ENCODE measurements around the gene PHF20.

Gene PHF20

DNA sequence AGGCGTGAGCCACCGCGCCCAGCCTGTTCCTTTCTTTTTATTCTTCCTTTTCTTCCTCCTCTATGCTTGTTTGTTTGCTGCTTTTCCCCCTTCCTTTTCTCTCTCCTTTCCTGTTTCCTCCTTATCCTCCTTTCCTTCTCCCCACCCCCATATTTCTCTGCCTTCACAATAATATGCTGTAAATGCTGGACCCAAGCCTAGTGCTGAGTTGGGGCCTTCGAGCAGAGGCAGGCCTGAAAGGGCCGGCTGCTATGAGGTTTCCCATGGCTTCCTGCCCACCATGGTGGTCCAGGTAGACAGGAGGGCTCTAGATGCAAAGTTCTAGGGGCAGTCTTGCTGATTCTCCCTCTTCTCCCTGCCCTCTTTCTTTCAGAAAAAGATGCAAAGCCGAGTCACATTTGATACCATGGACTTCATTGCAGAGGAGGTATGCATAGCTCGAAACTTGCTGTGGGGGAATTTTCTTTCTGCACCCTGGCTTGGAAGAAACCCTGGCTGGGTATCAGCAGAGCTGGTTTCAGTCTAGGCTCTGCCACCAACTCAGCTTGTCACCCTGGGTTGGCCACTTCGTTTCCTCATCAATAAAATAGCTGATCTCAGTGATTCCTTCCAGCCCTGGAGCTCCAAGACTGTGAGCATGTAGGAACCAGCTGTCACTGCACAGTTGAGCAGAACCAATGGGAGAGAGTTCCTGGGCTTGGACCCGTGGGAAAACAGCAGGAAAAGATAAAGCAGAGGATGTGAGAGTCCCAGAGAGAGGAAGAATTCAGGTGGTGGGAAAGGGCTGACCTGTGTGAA is 204.0 kb downstream of the PHF20 start:
- DNase-seq (ENCODE audit: low spot score), result no peak
- TF ChIP-seq, protein P1, sequence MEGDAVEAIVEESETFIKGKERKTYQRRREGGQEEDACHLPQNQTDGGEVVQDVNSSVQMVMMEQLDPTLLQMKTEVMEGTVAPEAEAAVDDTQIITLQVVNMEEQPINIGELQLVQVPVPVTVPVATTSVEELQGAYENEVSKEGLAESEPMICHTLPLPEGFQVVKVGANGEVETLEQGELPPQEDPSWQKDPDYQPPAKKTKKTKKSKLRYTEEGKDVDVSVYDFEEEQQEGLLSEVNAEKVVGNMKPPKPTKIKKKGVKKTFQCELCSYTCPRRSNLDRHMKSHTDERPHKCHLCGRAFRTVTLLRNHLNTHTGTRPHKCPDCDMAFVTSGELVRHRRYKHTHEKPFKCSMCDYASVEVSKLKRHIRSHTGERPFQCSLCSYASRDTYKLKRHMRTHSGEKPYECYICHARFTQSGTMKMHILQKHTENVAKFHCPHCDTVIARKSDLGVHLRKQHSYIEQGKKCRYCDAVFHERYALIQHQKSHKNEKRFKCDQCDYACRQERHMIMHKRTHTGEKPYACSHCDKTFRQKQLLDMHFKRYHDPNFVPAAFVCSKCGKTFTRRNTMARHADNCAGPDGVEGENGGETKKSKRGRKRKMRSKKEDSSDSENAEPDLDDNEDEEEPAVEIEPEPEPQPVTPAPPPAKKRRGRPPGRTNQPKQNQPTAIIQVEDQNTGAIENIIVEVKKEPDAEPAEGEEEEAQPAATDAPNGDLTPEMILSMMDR (IDR thresholded peaks at IDR 0.05; ENCODE audit: extremely low read depth, missing control alignments), result no peak

DNA sequence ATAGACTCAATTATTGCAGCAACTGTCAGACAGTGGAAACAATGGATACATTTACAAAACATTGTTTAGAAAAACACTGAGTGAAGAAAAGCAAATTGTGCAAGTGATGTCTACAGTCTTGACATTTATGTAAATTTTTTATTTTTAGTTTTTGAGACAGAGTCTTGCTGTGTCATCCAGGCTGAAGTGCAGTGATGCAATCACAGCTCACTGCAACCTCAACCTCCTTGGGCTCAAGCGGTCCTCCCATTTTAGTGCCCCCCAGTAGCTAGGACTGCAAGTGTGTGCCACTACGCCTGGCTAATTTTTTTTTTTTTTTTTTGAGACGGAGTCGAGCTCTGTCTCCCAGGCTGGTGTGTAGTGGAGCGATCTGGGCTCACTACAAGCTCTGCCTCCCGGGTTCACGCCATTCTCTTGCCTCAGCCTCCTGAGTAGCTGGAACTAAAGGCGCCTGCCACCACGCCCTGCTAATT is 206.3 kb downstream of the PHF20 start:
- no peak for DNase-seq (ENCODE audit: low spot score)
- TF ChIP-seq, protein P1 (IDR thresholded peaks at IDR 0.05; ENCODE audit: extremely low read depth, missing control alignments), result no peak

DNA sequence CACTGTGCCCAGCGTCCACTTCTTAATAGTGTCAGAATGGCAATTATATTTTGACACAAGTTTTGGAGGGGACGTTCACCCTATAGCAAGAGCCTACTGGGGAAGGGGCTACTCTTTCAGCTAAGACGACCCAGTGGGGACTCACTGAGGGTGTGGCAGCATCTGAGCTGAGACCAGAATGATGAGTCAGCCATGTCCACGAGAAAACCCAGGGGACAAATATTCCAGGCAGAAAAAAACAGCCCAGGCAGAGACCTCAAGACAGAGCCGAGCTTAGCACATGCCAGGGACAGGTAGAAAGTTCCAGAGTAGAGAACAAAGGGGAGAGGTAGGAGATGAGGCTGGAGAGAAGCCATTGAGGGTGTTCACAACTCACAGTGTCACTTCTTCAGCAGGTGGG is 207.7 kb downstream of the PHF20 start:
- no peak for DNase-seq (ENCODE audit: low spot score)
- TF ChIP-seq, protein P1 (IDR thresholded peaks at IDR 0.05; ENCODE audit: extremely low read depth, missing control alignments), result no peak

DNA sequence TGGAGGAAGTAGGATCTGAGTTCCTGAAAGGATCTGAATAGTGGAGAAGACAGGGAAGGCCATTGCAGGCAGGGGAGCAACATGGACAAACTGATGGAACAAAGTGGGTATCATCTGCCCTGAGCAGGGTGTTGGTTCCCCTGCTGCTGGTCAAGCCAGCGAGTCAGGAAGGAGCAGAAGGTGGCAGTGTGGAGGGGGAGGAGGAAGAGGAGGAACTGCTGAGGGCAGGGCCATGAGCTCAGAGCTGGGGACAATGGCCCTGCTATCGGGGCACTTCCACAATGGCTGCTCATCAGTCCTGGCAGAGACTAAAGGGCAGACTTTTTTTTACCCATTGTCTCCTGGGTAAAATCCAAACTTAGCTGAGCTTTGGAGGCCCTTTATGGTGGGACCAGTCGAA is 210.2 kb downstream of the PHF20 start:
- TF ChIP-seq, protein P1 (IDR thresholded peaks at IDR 0.05; ENCODE audit: extremely low read depth, missing control alignments), result no peak
- DNase-seq (ENCODE audit: low spot score), result no peak

DNA sequence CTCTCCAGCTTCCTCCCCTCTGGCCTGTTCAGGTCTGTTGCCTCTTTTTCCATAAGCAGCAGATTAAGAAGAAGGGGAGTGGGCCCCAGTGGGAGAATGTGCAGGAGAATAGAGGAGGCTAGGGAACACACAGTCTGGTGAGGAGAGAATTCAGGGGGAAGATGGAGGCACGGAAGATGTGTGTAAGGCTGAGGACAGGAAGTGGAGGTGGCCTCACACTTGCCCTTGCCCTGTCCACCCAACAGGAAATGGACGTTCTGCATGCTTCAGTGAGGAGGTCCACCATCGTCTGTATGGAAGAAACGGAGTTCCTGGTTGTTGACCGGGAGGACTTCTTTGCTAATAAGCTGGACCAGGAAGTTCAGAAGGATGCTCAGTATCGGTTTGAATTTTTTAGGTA is 212.6 kb downstream of the PHF20 start:
- no peak for DNase-seq (ENCODE audit: low spot score)
- TF ChIP-seq, protein P1 (IDR thresholded peaks at IDR 0.05; ENCODE audit: extremely low read depth, missing control alignments), result no peak

DNA sequence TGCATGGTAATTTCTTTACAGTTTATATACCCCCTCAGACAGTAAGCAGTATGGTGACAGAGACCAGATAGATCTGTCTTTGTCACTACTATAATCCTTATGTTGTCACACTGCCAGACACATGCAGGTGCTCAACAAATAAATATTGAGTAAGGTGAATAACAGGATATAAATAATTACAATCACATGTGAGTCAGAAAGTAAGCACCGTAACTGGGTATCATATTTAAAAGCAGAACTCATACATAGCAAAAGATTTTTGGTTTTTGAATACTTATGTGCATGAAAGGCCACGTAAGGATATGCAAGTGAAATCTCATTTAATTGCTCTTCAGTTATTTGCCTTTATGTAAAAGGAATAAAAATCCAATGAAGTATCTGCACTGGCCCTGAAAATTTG is 214.0 kb downstream of the PHF20 start:
- TF ChIP-seq, protein P1 (IDR thresholded peaks at IDR 0.05; ENCODE audit: extremely low read depth, missing control alignments), result no peak
- no peak for DNase-seq (ENCODE audit: low spot score)

DNA sequence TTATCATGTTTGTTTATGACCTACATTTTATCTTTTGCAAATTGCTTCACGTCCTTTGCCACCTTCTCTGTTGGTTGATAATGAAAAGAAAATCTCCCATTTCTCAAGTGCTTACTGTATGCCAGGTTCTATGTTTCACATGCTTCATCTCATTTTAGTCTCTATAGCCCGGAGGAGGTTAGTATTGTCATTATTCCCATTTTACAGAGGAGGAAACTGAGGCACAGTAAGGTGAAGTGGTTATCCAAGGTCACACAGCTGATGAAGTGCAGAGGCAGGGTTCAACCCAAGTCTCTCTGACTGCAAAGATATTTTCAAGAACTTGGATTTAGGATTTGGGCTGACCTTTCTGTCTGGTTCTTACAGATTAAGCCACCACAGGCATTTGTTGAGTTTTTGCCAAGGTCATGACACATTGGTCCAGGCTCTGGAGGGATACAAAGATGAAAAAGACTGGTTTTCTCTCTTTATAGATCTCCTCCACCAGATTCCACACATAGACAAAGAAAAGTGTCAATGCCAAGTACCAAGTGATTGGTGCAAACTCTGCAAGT is 217.2 kb downstream of the PHF20 start:
- DNase-seq (ENCODE audit: low spot score), result no peak
- TF ChIP-seq, protein P1 (IDR thresholded peaks at IDR 0.05; ENCODE audit: extremely low read depth, missing control alignments), result no peak

Measured in GM20000 (cell line).